ENCODE data around the gene AAK1. TPM values are rescaled to one million over a fixed set of nuclear protein-coding genes. Genes with fewer than 3 reads are reported as not detected.

AAK1 gene
- total RNA-seq, 3 donors from 2014 or later, result 62.4 to 68.4 (median 66.2) TPM

DNA sequence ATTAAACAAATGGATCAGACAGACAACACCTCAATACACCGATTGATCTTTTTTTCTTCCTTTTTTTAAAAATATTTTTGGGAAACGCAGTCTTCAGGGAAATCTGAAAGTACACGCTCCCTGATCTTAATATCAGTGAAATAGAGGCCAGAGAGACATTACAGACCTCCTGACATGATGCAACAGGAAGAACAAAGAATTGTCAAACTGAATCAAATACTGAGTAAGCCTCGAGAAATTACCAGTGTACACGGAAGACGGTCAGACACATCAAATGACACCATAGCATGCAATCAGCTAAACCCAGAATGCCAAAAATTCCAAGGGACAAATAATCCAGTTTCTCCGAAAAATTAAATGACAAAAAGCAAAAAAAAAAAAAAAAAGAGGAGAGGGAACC is 126.1 kb downstream of the AAK1 start:
- Histone ChIP-seq H3K4me1 (ENCODE audit: low read depth) (peaks cover 4% of the 10 kb centered on the region), H3K4me3 (no peak overlapping the region), H3K36me3 (ENCODE audit: low read depth) (peaks cover 4% of the 10 kb centered on the region), H3K9me3 (no peaks in the 10 kb centered on the region)
- TF ChIP-seq, protein P1, sequence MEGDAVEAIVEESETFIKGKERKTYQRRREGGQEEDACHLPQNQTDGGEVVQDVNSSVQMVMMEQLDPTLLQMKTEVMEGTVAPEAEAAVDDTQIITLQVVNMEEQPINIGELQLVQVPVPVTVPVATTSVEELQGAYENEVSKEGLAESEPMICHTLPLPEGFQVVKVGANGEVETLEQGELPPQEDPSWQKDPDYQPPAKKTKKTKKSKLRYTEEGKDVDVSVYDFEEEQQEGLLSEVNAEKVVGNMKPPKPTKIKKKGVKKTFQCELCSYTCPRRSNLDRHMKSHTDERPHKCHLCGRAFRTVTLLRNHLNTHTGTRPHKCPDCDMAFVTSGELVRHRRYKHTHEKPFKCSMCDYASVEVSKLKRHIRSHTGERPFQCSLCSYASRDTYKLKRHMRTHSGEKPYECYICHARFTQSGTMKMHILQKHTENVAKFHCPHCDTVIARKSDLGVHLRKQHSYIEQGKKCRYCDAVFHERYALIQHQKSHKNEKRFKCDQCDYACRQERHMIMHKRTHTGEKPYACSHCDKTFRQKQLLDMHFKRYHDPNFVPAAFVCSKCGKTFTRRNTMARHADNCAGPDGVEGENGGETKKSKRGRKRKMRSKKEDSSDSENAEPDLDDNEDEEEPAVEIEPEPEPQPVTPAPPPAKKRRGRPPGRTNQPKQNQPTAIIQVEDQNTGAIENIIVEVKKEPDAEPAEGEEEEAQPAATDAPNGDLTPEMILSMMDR (IDR thresholded peaks at IDR 0.05), result no peak
- ATAC-seq (no peak), DNase-seq (no peak)
- intact Hi-C loops (cut with DNase I, micrococcal nuclease), result no loop called here

- DNase-seq (no peak), ATAC-seq (no peak)
- peaks cover 4% of the 10 kb centered on the region for H3K36me3 ChIP-seq (ENCODE audit: low read depth)
- TF ChIP-seq, protein P1 (IDR thresholded peaks at IDR 0.05), result no peak
- H3K4me1 ChIP-seq (ENCODE audit: low read depth), result peaks cover 4% of the 10 kb centered on the region
- intact Hi-C loops (cut with DNase I, micrococcal nuclease), result no loop called here
- no peak overlapping the region for H3K4me3 ChIP-seq
- no peaks in the 10 kb centered on the region for H3K9me3 ChIP-seq
These were observed 128.7 kb downstream of the AAK1 start for GRCh38 chr2:69514819-69515218.

- DNase-seq (peak in 1 of 3 donors; percentile 41), ATAC-seq (peak; percentile 28)
- H3K9me3 ChIP-seq, result no peaks in the 10 kb centered on the region
- H3K4me3 ChIP-seq, result no peak overlapping the region
- peaks cover 4% of the 10 kb centered on the region for H3K4me1 ChIP-seq (ENCODE audit: low read depth)
- peaks cover 4% of the 10 kb centered on the region for H3K36me3 ChIP-seq (ENCODE audit: low read depth)
- TF ChIP-seq, protein P1 (IDR thresholded peaks at IDR 0.05), result no peak
- intact Hi-C loops (cut with DNase I, micrococcal nuclease), result no loop called here
These were observed 129.1 kb downstream of the AAK1 start for GRCh38 chr2:69514406-69514805.

- peaks cover 4% of the 10 kb centered on the region for H3K36me3 ChIP-seq (ENCODE audit: low read depth)
These were observed 131.1 kb downstream of the AAK1 start for GRCh38 chr2:69512446-69512845.

GRCh38 chr2:69510204-69510603 is 133.3 kb downstream of the AAK1 start:
- DNase-seq (no peak), ATAC-seq (no peak)
- Histone ChIP-seq H3K4me3 (no peak overlapping the region), H3K36me3 (ENCODE audit: low read depth) (peaks cover 4% of the 10 kb centered on the region), H3K9me3 (no peaks in the 10 kb centered on the region), H3K4me1 (ENCODE audit: low read depth) (peaks cover 6% of the 10 kb centered on the region)
- intact Hi-C loops (cut with DNase I, micrococcal nuclease), result no loop called here
- TF ChIP-seq, protein P1 (IDR thresholded peaks at IDR 0.05), result no peak

More at GRCh38 chr2:69512446-69512845, 131.1 kb downstream of the AAK1 start:
- Histone ChIP-seq H3K4me3 (no peak overlapping the region), H3K9me3 (no peaks in the 10 kb centered on the region), H3K4me1 (ENCODE audit: low read depth) (peaks cover 6% of the 10 kb centered on the region)
- ATAC-seq, result no peak
- intact Hi-C loops (cut with DNase I, micrococcal nuclease), result no loop called here
- no peak for DNase-seq
- TF ChIP-seq, protein P1 (IDR thresholded peaks at IDR 0.05), result no peak

DNA sequence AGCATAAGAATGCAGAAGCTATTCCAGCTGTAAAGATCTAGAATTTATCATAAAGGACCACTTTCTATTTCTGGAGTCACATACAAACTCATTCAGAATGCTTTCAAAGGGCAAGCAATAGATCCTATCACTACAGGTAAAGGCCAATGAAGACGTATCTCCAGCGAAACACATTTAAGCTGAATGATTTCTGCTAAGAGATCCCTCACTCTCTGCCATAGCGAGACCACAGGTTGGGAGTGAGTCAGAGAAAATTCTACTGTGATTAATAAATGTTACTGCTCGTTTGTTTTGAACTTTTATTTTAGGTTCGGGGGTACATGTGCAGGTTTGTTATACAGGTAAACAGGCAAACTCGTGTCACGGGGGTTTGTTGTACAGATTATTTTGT is 133.8 kb downstream of the AAK1 start:
- H3K4me3 ChIP-seq, result no peak overlapping the region
- TF ChIP-seq, protein P1 (IDR thresholded peaks at IDR 0.05), result no peak
- no peak for DNase-seq
- peaks cover 4% of the 10 kb centered on the region for H3K36me3 ChIP-seq (ENCODE audit: low read depth)
- intact Hi-C loops (cut with DNase I, micrococcal nuclease), result no loop called here
- H3K4me1 ChIP-seq (ENCODE audit: low read depth), result peaks cover 6% of the 10 kb centered on the region
- ATAC-seq, result no peak
- H3K9me3 ChIP-seq, result no peaks in the 10 kb centered on the region
